Mesenchymal stem cell (in vitro differentiated cells and primary cell): ENCODE data around the gene PPP1R12B.
"Not testable (repeated sequence)": the region's sequence is repeated elsewhere in the genome, so short reads cannot be mapped to it uniquely, and the experiment has no call there.

Experiments
- DNase-seq: peaks from one replicate; pipeline ENCODE4 v3.0.0-alpha.2; 2013
- H2AFZ ChIP-seq: one replicate; pipeline ENCODE4 v1.6.1; 2013; ENCODE audit warnings: low read depth, mild to moderate bottlenecking, control low read depth, inconsistent platforms, low read length, moderate library complexity
- H2AK5ac ChIP-seq: 2 replicates; pipeline ENCODE4 v1.6.1; 2013; ENCODE audit warnings: low read length, moderate library complexity, mild to moderate bottlenecking, inconsistent platforms; ENCODE audit not compliant: severe bottlenecking
- H2BK120ac ChIP-seq: one replicate; pipeline ENCODE4 v1.6.1; 2013; ENCODE audit warnings: low read depth, mild to moderate bottlenecking, inconsistent platforms, low read length, moderate library complexity
- H2BK12ac ChIP-seq, 2 experiments: one replicate each; pipeline ENCODE4 v1.6.1; 2013; ENCODE audit warnings: inconsistent platforms in 2 of 2, low read length in 2 of 2, mild to moderate bottlenecking in 2 of 2, moderate library complexity in 2 of 2, control low read depth in 1 of 2
- H2BK15ac ChIP-seq: one replicate; pipeline ENCODE4 v1.6.1; 2013; ENCODE audit warnings: mild to moderate bottlenecking, low read depth, inconsistent platforms; ENCODE audit not compliant: poor library complexity, severe bottlenecking
- H2BK5ac ChIP-seq: 2 replicates; pipeline ENCODE4 v1.6.1; 2013; ENCODE audit warnings: low read depth, mild to moderate bottlenecking, low read length, control low read depth, inconsistent platforms; ENCODE audit not compliant: poor library complexity, severe bottlenecking
- H3K14ac ChIP-seq, 2 experiments: one replicate each; pipeline ENCODE4 v1.6.1; 2013; ENCODE audit warnings: inconsistent platforms in 2 of 2, low read length in 2 of 2, control low read depth in 1 of 2, mild to moderate bottlenecking in 1 of 2, moderate library complexity in 1 of 2
- H3K18ac ChIP-seq, 2 experiments: one replicate each; pipeline ENCODE4 v1.6.1; 2013; ENCODE audit warnings: inconsistent platforms in 2 of 2, low read length in 2 of 2, control low read depth in 1 of 2, low read depth in 1 of 2, mild to moderate bottlenecking in 1 of 2
- H3K23ac ChIP-seq, 2 experiments: one replicate each; pipeline ENCODE4 v1.6.1; 2013; ENCODE audit warnings: inconsistent platforms in 2 of 2, low read length in 2 of 2, mild to moderate bottlenecking in 2 of 2, moderate library complexity in 2 of 2, control low read depth in 1 of 2
- H3K27ac ChIP-seq: 2 replicates; pipeline ENCODE4 v1.5.1; 2013; ENCODE audit warnings: mild to moderate bottlenecking, moderate library complexity, low read length, control low read depth, inconsistent platforms; ENCODE audit not compliant: poor library complexity, severe bottlenecking
- H3K27me3 ChIP-seq, 2 experiments: 2 replicates each; pipeline versions ENCODE4 v1.6.1 to v1.7.0; 2013; ENCODE audit warnings: low read length in 2 of 2, mild to moderate bottlenecking in 2 of 2, moderate library complexity in 2 of 2, control low read depth in 1 of 2, inconsistent platforms in 1 of 2; ENCODE audit not compliant: control insufficient read depth in 1 of 2, insufficient read depth in 1 of 2
- H3K36me3 ChIP-seq, 2 experiments: 2 replicates each; pipeline versions ENCODE4 v1.6.1 to v1.7.0; 2013; ENCODE audit warnings: low read length in 2 of 2, control low read depth in 1 of 2, inconsistent platforms in 1 of 2, low read depth in 1 of 2, mild to moderate bottlenecking in 1 of 2; ENCODE audit not compliant: insufficient read depth in 2 of 2, control insufficient read depth in 1 of 2
- H3K4ac ChIP-seq, 2 experiments: one replicate each; pipeline ENCODE4 v1.6.1; 2013; ENCODE audit warnings: inconsistent platforms in 2 of 2, low read length in 2 of 2, mild to moderate bottlenecking in 2 of 2, moderate library complexity in 2 of 2, control low read depth in 1 of 2, low read depth in 1 of 2
- H3K4me1 ChIP-seq: 2 replicates; pipeline ENCODE4 v1.6.1; 2013; ENCODE audit warnings: low read depth, low read length, control low read depth; ENCODE audit not compliant: control insufficient read depth, insufficient read depth
- H3K4me2 ChIP-seq: 2 replicates; pipeline ENCODE4 v1.6.1; 2013; ENCODE audit warnings: low read length, mild to moderate bottlenecking, inconsistent platforms; ENCODE audit not compliant: poor library complexity, severe bottlenecking
- H3K4me3 ChIP-seq, 2 experiments: 2 replicates each; pipeline versions ENCODE4 v1.5.1 to v1.7.0; 2013; ENCODE audit warnings: low read length in 2 of 2, mild to moderate bottlenecking in 2 of 2, control low read depth in 1 of 2, low read depth in 1 of 2; ENCODE audit not compliant: insufficient read depth in 1 of 2
- H3K79me1 ChIP-seq: replicated peaks from 2 replicates; pipeline ENCODE4 v1.6.1; 2013; ENCODE audit warnings: mild to moderate bottlenecking, control low read depth, low read length, inconsistent platforms; ENCODE audit not compliant: poor library complexity, severe bottlenecking
- H3K9ac ChIP-seq: 2 replicates; pipeline ENCODE4 v1.7.0; 2013; ENCODE audit warnings: mild to moderate bottlenecking, low read length, moderate library complexity
- H3K9me3 ChIP-seq: 2 replicates; pipeline ENCODE4 v1.7.0; 2013; ENCODE audit warnings: mild to moderate bottlenecking, low read length; ENCODE audit not compliant: control insufficient read depth
- H4K8ac ChIP-seq: one replicate; pipeline ENCODE4 v1.6.1; 2013; ENCODE audit warnings: inconsistent platforms, mild to moderate bottlenecking, low read length, moderate library complexity
- H4K91ac ChIP-seq: one replicate; pipeline ENCODE4 v1.6.1; 2013; ENCODE audit warnings: mild to moderate bottlenecking, low read length, inconsistent platforms
- WGBS: methylation state at CpG from one replicate; pipeline ENCODE4 v1.1.7; 2013; ENCODE audit warnings: mixed read lengths; 5-methylcytosine and 5-hydroxymethylcytosine counted together

Gene PPP1R12B

DNA sequence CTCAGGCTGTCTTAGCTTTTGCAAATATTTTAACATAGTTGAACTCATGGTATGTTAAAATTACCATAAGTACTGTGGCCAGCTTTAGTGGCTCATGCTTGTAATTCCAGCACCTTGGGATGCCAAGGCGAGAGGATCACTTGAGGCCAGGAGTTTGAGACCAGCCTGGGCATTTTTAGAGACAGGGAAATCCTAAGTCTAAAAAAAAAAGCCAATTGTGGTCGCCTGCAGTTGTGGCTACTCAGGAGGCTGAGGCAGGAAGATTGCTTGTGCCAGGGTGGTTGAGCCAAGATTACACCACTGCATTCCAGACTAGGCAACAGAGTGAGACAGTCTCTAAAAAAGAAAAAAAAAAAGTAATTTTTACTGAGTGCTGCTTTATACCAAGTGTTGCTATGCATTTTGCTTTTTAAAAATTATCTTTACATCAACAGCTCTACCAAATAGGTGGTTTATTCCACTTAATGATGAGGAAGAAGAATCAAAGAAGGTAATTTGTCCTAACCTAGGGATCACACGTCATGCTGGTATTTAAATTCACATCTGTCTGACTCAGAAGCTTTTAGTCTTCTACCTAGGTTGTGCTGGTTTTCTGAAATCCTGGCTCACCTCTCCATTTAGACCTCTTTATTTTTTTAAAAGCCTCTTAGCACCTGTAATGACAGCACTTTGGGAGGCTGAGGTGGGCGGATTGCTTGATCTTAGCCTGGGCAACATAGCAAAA, 16.8 kb downstream of the PPP1R12B start:
- Histone ChIP-seq H3K9ac (peak overlapping the region; percentile 38), H2BK15ac (no peak overlapping the region), H3K27me3 (no peaks in the 10 kb centered on the region), H3K4me2 (no peak overlapping the region), H3K4me1 (peaks cover 4% of the 10 kb centered on the region), H3K4ac (no peak overlapping the region), H4K91ac (no peak overlapping the region), H2BK12ac (no peak overlapping the region), H3K27ac (no peak overlapping the region), H2AK5ac (no peak overlapping the region), H2AFZ (no peak overlapping the region), H3K14ac (no peak overlapping the region), H3K36me3 (no peaks in the 10 kb centered on the region), H3K4me3 (no peak overlapping the region), H3K79me1 (peaks cover 13% of the 10 kb centered on the region), H2BK5ac (no peak overlapping the region), H2BK120ac (no peak overlapping the region), H3K23ac (no peak overlapping the region), H3K9me3 (no peaks in the 10 kb centered on the region), H4K8ac (no peak overlapping the region), H3K18ac (no peak overlapping the region)
- no peak for DNase-seq
- 79% methylated on average over 4 of the region's 4 CpGs for WGBS

DNA sequence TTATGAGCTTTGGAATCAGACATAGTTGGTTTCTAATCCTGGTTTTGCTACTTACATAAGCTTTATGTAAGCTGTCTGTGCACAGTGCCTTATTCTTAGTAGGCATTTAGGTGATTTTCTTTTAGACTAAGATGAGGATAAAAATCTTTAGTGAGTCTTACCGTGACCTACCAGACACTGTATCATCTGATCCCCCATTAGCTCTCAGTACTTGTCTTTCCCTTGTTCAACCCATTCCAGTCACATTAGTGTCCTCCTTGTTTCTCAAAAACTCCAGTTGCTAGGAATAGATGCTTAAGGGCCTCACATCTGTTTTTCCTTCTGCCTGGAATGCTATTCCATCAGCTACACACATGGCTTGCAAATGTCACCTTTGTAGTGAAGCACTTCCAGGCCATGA, 18.8 kb downstream of the PPP1R12B start:
- Histone ChIP-seq H3K4me1 (peaks cover 4% of the 10 kb centered on the region), H3K36me3 (no peaks in the 10 kb centered on the region), H3K4ac (no peak overlapping the region), H4K8ac (no peak overlapping the region), H2BK12ac (no peak overlapping the region), H2BK120ac (no peak overlapping the region), H3K4me3 (no peak overlapping the region), H3K14ac (no peak overlapping the region), H4K91ac (no peak overlapping the region), H3K4me2 (no peak overlapping the region), H3K27ac (no peak overlapping the region), H3K27me3 (no peaks in the 10 kb centered on the region), H3K18ac (no peak overlapping the region), H2AFZ (no peak overlapping the region), H3K9me3 (no peaks in the 10 kb centered on the region), H2AK5ac (no peak overlapping the region), H2BK15ac (no peak overlapping the region), H3K23ac (no peak overlapping the region), H3K9ac (peak overlapping the region; percentile 23), H2BK5ac (no peak overlapping the region), H3K79me1 (peaks cover 11% of the 10 kb centered on the region)
- WGBS = 78% methylated on average over 1 of the region's 1 CpG
- no peak for DNase-seq

DNA sequence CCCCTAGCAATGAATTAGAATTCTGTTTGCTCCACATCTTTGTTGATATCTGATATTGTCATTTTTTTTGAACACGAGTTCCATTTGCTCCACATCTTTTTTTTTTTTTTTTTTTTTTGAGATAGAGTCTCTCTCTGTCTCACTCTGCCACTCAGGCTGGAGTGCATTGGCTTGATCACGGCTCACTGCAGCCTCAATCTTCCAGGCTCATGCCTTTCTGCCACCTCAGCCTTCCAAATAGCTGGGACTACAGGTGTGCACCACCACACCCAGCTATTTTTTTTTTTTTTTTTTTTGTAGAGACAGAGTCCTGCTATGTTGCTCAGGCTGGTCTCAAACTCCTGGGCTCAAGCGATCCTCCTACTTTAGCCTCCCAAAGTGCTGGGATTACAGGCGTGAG, 22.4 kb downstream of the PPP1R12B start:
- H2AFZ ChIP-seq, H4K91ac ChIP-seq, H3K27me3 ChIP-seq, DNase-seq, H3K4ac ChIP-seq, H3K9ac ChIP-seq, H3K18ac ChIP-seq, H2BK120ac ChIP-seq, H3K14ac ChIP-seq, H3K4me2 ChIP-seq, H2BK15ac ChIP-seq, H3K4me3 ChIP-seq, H3K36me3 ChIP-seq, H3K27ac ChIP-seq, H2BK5ac ChIP-seq, H3K79me1 ChIP-seq, H3K9me3 ChIP-seq, H3K23ac ChIP-seq, H2BK12ac ChIP-seq, H3K4me1 ChIP-seq, H4K8ac ChIP-seq, H2AK5ac ChIP-seq: not testable (repeated sequence)
- 100% methylated on average over 1 of the region's 4 CpGs for WGBS

DNA sequence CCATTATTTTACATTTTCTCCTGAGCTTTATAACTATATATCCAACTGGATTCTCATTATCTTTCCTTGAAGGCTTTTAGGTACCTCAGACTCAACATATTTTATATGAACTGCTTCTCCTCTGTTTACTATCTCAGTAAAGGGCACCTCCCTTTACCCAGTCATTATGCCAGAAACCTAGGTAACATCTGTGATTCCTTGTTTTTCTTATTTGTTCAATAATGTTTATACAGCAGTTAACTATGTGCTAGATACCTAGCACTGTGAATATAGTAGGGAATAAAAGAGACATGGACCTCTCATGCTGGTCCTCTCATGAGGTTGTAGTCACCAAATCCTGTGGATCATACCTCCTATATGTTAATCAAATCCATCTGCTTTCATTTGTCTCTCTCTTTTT, 25.6 kb downstream of the PPP1R12B start:
- Histone ChIP-seq H3K79me1 (peaks cover 6% of the 10 kb centered on the region), H2BK5ac (no peak overlapping the region), H2AFZ (no peak overlapping the region), H4K91ac (no peak overlapping the region), H3K36me3 (no peaks in the 10 kb centered on the region), H2BK120ac (no peak overlapping the region), H3K18ac (no peak overlapping the region), H2BK12ac (no peak overlapping the region), H3K4me2 (no peak overlapping the region), H2AK5ac (no peak overlapping the region), H3K9me3 (no peaks in the 10 kb centered on the region), H3K27me3 (no peaks in the 10 kb centered on the region), H4K8ac (no peak overlapping the region), H3K4ac (no peak overlapping the region), H3K4me3 (no peak overlapping the region), H3K9ac (no peak overlapping the region), H3K4me1 (no peaks in the 10 kb centered on the region), H3K27ac (no peak overlapping the region), H3K14ac (no peak overlapping the region), H2BK15ac (no peak overlapping the region), H3K23ac (no peak overlapping the region)
- no peak for DNase-seq
